ENCODE results near the gene CCNI2.

- TF ChIP-seq ZNF274 (IDR thresholded peaks at IDR 0.05; ENCODE audit: low read depth, low read length) (no peak), YY1 (IDR thresholded peaks at IDR 0.05; ENCODE audit: insufficient read depth, insufficient read length) (no peak), SUZ12 (IDR thresholded peaks at IDR 0.05; ENCODE audit: extremely low read depth, insufficient read depth, insufficient read length) (no peak)
Observed at GRCh38 chr5:132748522-132749000, 1.3 kb downstream of the CCNI2 start.
